ENCODE data around the gene TRIM7. TPM values are rescaled to one million over a fixed set of nuclear protein-coding genes. Genes with fewer than 3 reads are reported as not detected.

Gene TRIM7
- total and polyA plus RNA-seq, 2 donors, result 0.38 to 5.3 TPM

Other genes starting within 250 kb of the TRIM7 start
- not detected for gene BTNL3, start 216.3 kb downstream of the TRIM7 start, total RNA-seq
- 0.14 TPM for gene BTNL3, start 216.3 kb downstream of the TRIM7 start, polyA plus RNA-seq
- 6.3 TPM for gene BTNL9, start 164.9 kb downstream of the TRIM7 start, total RNA-seq
- 45.2 TPM for gene BTNL9, start 164.9 kb downstream of the TRIM7 start, polyA plus RNA-seq
- 0.05 TPM for gene OR2V1, start 74.0 kb downstream of the TRIM7 start, total RNA-seq
- gene OR2V1, start 74.0 kb downstream of the TRIM7 start, polyA plus RNA-seq, result 0.02 TPM
- 0.05 TPM for gene OR2V2, start 57.6 kb downstream of the TRIM7 start, total RNA-seq
- gene OR2V2, start 57.6 kb downstream of the TRIM7 start, polyA plus RNA-seq, result under 0.01 TPM
- gene TRIM41, start 18.1 kb upstream of the TRIM7 start, total RNA-seq, result 19.9 TPM
- gene TRIM41, start 18.1 kb upstream of the TRIM7 start, polyA plus RNA-seq, result 25.8 TPM
- gene RACK1, start 38.7 kb upstream of the TRIM7 start, total RNA-seq, result 4,509 TPM
- gene RACK1, start 38.7 kb upstream of the TRIM7 start, polyA plus RNA-seq, result 2,214 TPM
- gene TRIM52, start 55.9 kb upstream of the TRIM7 start, total RNA-seq, result 10.7 TPM
- gene TRIM52, start 55.9 kb upstream of the TRIM7 start, polyA plus RNA-seq, result 35.2 TPM
- not detected for gene OR4F3, start 162.1 kb upstream of the TRIM7 start, total RNA-seq
- gene OR4F3, start 162.1 kb upstream of the TRIM7 start, polyA plus RNA-seq, result not detected

Data from thymus (tissue), 2 donors.